GM20431 (cell line): ENCODE data around the gene FRAS1.
"Not testable (repeated sequence)": the region's sequence is repeated elsewhere in the genome, so short reads cannot be mapped to it uniquely, and the experiment has no call there.

Experiments used
- in situ Hi-C: fragments of 300-500 bp; cut with MseI, MboI; formaldehyde crosslinking; loops from one replicate; pipeline ENCODE4 v1.15.0; 2020; ENCODE audit warnings: low sequenced_read_pairs; ENCODE audit not compliant: unreplicated experiment

The FRAS1 gene

GRCh38 chr4:78310007-78310739, 253.1 kb downstream of the FRAS1 start:
- in situ Hi-C loops = no loop called here

GRCh38 chr4:78310740-78311115, 253.6 kb downstream of the FRAS1 start:
- in situ Hi-C loops = no loop called here

- in situ Hi-C loops = no loop called here
Measured at GRCh38 chr4:78311306-78311705, 254.2 kb downstream of the FRAS1 start.

- in situ Hi-C loops = no loop called here
Measured at GRCh38 chr4:78312989-78313753, 256.0 kb downstream of the FRAS1 start.

GRCh38 chr4:78313754-78314120, 256.6 kb downstream of the FRAS1 start:
- in situ Hi-C loops = no loop called here

- in situ Hi-C loops = no loop called here
Measured at GRCh38 chr4:78318126-78318525, 261.0 kb downstream of the FRAS1 start.

GRCh38 chr4:78320349-78320935, 263.3 kb downstream of the FRAS1 start:
- in situ Hi-C loops = no loop called here

GRCh38 chr4:78322032-78322431, 264.9 kb downstream of the FRAS1 start:
- in situ Hi-C loops = no loop called here

- in situ Hi-C loops = no loop called here
Measured at GRCh38 chr4:78323439-78323838, 266.3 kb downstream of the FRAS1 start.

- in situ Hi-C loops = no loop called here
Measured at GRCh38 chr4:78324625-78325024, 267.5 kb downstream of the FRAS1 start.

GRCh38 chr4:78325271-78326157, 268.4 kb downstream of the FRAS1 start:
- in situ Hi-C loops = no loop called here

GRCh38 chr4:78328591-78328990, 271.5 kb downstream of the FRAS1 start:
- in situ Hi-C loops = not testable (repeated sequence)

- in situ Hi-C loops = no loop called here
Measured at GRCh38 chr4:78331186-78331585, 274.1 kb downstream of the FRAS1 start.

GRCh38 chr4:78331965-78332364, 274.8 kb downstream of the FRAS1 start:
- in situ Hi-C loops = no loop called here

- in situ Hi-C loops = no loop called here
Measured at GRCh38 chr4:78332976-78333375, 275.9 kb downstream of the FRAS1 start.

- in situ Hi-C loops = no loop called here
Measured at GRCh38 chr4:78336093-78336943, 279.2 kb downstream of the FRAS1 start.

GRCh38 chr4:78337244-78338020, 280.3 kb downstream of the FRAS1 start:
- in situ Hi-C loops = no loop called here

GRCh38 chr4:78342125-78342524, 285.0 kb downstream of the FRAS1 start:
- in situ Hi-C loops = no loop called here

- in situ Hi-C loops = no loop called here
Measured at GRCh38 chr4:78343682-78344081, 286.6 kb downstream of the FRAS1 start.
